NB4 (cell line): ENCODE data around the gene DNAJC15.
"Not testable (repeated sequence)": the region's sequence is repeated elsewhere in the genome, so short reads cannot be mapped to it uniquely, and the experiment has no call there.

Experiments used
- DNase-seq: peaks from one replicate; pipeline ENCODE4 v3.0.0; 2010; ENCODE audit warnings: low read depth
- H3K4me3 ChIP-seq: one replicate; pipeline ENCODE4 v1.5.1; 2011; ENCODE audit warnings: mild to moderate bottlenecking, low read depth, low read length, moderate library complexity
- CTCF ChIP-seq: IDR thresholded peaks from one replicate; pipeline ENCODE4 v1.5.1; 2012; ENCODE audit warnings: low read depth, low read length
- MAX ChIP-seq: IDR thresholded peaks from 2 replicates; pipeline ENCODE4 v1.6.1; 2011; ENCODE audit warnings: low read depth, low read length
- MYC ChIP-seq: IDR thresholded peaks from 2 replicates; pipeline ENCODE4 v1.6.1; 2011; ENCODE audit warnings: low read depth, low read length
- POLR2A ChIP-seq: IDR thresholded peaks from 2 replicates; pipeline ENCODE4 v1.6.1; 2011; ENCODE audit warnings: mild to moderate bottlenecking; ENCODE audit not compliant: insufficient read length; ENCODE audit errors: extremely low read depth

The DNAJC15 gene

DNA sequence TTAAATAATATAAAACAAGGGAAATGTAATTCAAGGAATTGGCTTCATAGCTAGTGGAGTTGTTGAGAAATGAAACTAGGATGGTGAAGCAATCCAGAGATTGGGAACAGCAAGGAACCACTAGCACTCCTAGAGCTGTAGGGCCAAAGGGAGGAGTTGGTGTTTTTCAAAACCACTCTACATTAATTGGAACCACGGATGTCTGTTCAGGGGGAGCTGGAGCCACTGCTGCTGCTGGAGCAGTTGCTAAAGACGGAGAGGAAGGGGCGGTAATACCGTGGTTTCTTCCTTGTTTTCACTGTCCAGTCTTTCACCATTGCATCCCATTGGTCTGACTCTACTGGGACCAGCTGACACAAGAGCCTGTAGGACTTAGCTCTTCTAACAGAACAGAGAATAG is 8.5 kb downstream of the DNAJC15 start:
- H3K4me3 ChIP-seq: no peak overlapping the region
- DNase-seq: peak; percentile 56
- no peak for TF ChIP-seq POLR2A
- TF ChIP-seq CTCF: no peak
- TF ChIP-seq MYC: no peak
- TF ChIP-seq MAX: no peak

DNA sequence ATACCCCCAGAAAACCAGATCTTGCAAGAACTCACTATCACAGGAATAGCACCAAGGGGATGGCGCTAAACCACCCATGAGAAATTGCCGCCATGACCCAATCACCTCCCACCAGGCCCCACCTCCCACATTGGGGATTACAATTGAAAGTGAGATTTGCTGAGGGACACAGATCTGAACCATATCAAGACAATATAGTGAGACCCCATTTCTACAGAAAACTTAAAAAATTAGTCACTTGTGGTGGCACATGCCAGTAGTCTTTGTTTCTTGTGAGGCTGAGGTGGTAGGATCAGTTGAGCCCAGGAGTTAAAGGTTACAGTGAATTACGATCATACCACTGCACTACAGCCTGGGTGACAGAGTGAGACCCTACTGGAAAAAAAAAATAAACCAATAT is 9.7 kb downstream of the DNAJC15 start:
- TF ChIP-seq CTCF: no peak
- no peak for TF ChIP-seq MYC
- TF ChIP-seq MAX: no peak
- TF ChIP-seq POLR2A: no peak
- DNase-seq: no peak
- H3K4me3 ChIP-seq: no peak overlapping the region

- H3K4me3 ChIP-seq: no peak overlapping the region
- DNase-seq: no peak
- TF ChIP-seq POLR2A: no peak
- no peak for TF ChIP-seq MYC
- TF ChIP-seq CTCF: no peak
- TF ChIP-seq MAX: no peak
Observed at GRCh38 chr13:43036351-43037250, 13.2 kb downstream of the DNAJC15 start.

GRCh38 chr13:43039966-43040365 is 16.6 kb downstream of the DNAJC15 start:
- TF ChIP-seq POLR2A (no peak), MYC (no peak), CTCF (no peak), MAX (no peak)
- no peak overlapping the region for H3K4me3 ChIP-seq
- DNase-seq: no peak

DNA sequence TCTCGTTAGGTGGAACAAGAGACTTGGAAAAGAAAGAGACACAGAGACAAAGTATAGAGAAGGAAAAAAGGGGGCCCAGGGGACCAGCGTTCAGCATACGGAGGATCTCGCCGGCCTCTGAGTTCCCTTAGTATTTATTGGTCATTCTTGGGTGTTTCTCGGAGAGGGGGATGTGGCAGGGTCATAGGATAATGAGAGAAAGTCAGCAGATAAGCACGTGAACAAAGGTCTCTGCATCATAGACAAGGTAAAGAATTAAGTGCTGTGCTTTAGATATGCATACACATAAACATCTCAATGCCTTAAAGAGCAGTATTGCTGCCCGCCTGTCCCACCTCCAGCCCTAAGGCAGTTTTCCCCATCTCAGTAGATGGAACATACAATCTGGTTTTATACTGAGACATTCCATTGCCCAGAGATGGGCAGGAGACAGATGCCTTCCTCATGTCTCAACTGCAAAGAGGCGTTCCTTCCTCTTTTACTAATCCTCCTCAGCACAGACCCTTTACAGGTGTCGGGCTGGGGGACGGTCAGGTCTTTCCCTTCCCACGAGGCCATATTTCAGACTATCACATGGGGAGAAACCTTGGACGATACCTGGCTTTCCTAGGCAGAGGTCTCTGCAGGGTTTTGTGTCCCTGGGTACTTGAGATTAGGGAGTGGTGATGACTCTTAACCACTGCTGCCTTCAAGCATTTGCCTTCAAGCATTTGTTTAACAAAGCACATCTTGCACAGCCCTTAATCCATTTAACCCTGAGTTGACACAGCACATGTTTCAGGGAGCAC is 17.4 kb downstream of the DNAJC15 start:
- not testable (repeated sequence) for DNase-seq, H3K4me3 ChIP-seq

GRCh38 chr13:43041369-43041921 is 18.1 kb downstream of the DNAJC15 start:
- H3K4me3 ChIP-seq: no peak overlapping the region
- DNase-seq: no peak
- TF ChIP-seq MYC: no peak
- no peak for TF ChIP-seq POLR2A
- no peak for TF ChIP-seq CTCF
- no peak for TF ChIP-seq MAX
